ENCODE results near the gene ZFC3H1. TPM values are rescaled to one million over a fixed set of nuclear protein-coding genes. Genes with fewer than 3 reads are reported as not detected.

Gene ZFC3H1
- total and polyA plus RNA-seq, 8 donors = 8.6 to 32.6 (median 18.8) TPM

DNA sequence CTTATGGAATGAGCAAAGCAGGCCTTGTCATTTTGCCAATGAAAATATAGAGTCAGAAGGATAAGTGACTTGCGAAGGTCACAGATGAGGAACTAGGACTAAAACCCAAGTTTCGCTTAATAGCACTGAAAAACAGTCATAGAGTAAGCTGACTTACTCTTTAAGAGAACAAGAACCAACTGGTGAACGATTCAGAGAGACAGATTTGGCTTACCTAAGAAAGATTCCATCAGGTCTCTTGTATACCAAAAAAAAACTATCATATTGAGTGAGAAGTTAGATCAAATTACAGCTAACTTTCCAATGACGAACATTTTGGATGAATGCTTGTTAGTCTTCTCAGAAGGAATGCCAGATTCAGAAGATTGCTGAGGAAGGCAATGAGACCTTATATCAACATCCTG lies 74.2 kb downstream of the ZFC3H1 start:
- ATAC-seq (peak in 3 of 4 donors; percentile 57 to 88 (median 73)), FAIRE-seq (no peak), DNase-seq (no peak)
- Histone ChIP-seq H3K36me3 (no peaks in the 10 kb centered on the region), H3K27ac (no peak overlapping the region), H3K4me3 (no peak overlapping the region), H3K9me3 (no peaks in the 10 kb centered on the region), H3K27me3 (no peaks in the 10 kb centered on the region), H3K4me1 (no peaks in the 10 kb centered on the region)
- intact Hi-C loops (cut with DNase I) = no loop called here
- TF ChIP-seq, protein P1, sequence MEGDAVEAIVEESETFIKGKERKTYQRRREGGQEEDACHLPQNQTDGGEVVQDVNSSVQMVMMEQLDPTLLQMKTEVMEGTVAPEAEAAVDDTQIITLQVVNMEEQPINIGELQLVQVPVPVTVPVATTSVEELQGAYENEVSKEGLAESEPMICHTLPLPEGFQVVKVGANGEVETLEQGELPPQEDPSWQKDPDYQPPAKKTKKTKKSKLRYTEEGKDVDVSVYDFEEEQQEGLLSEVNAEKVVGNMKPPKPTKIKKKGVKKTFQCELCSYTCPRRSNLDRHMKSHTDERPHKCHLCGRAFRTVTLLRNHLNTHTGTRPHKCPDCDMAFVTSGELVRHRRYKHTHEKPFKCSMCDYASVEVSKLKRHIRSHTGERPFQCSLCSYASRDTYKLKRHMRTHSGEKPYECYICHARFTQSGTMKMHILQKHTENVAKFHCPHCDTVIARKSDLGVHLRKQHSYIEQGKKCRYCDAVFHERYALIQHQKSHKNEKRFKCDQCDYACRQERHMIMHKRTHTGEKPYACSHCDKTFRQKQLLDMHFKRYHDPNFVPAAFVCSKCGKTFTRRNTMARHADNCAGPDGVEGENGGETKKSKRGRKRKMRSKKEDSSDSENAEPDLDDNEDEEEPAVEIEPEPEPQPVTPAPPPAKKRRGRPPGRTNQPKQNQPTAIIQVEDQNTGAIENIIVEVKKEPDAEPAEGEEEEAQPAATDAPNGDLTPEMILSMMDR (IDR thresholded peaks at IDR 0.05) = no peak
- 33 to 40% methylated on average over 4 of the region's 4 CpGs for WGBS, 2 donors

DNA sequence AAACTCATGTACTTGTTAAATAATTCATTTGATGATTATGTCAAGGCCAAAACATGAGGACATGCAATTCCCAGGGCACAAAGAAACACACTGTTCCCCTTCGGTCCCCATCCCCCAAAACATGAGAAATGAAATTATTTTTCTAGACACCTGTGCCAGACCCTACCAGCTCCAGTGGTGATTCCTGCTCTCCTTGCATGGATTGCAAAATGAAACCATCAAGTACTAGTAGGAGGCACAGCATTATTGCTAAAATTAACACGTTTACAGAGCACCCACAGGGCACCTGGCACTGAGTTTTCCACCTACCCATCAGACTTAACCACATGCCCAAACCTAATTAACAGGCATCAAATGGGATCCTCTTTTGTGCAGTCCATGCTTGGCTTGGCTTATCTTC lies 76.6 kb downstream of the ZFC3H1 start:
- TF ChIP-seq, protein P1 (IDR thresholded peaks at IDR 0.05) = no peak
- Histone ChIP-seq H3K9me3 (no peaks in the 10 kb centered on the region), H3K4me3 (no peak overlapping the region), H3K4me1 (no peaks in the 10 kb centered on the region), H3K27me3 (no peaks in the 10 kb centered on the region), H3K27ac (no peak overlapping the region), H3K36me3 (no peaks in the 10 kb centered on the region)
- FAIRE-seq = no peak
- intact Hi-C loops (cut with DNase I) = no loop called here
- no peak for DNase-seq
- 67 to 84% methylated on average over 2 of the region's 2 CpGs for WGBS, 2 donors
- no peak for ATAC-seq

DNA sequence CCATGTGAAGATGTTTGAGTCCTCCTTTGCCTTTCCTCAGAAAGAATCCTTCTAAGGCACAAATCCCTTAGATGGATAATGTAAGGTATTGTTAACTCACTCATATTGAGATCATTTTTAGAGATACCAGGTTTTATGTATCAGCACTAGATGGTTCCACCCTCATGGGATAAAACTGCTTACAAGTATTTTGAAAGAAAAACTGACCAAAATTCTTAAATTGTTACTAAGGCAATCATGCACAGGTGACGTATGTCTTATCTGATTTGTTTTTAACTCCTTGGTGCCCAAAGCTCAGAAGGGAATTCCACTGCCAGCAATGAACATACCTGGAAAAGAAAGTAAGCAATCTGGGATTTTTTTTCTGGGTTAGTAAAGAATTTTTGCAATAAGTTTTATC lies 78.4 kb downstream of the ZFC3H1 start:
- TF ChIP-seq, protein P1 (IDR thresholded peaks at IDR 0.05) = no peak

DNA sequence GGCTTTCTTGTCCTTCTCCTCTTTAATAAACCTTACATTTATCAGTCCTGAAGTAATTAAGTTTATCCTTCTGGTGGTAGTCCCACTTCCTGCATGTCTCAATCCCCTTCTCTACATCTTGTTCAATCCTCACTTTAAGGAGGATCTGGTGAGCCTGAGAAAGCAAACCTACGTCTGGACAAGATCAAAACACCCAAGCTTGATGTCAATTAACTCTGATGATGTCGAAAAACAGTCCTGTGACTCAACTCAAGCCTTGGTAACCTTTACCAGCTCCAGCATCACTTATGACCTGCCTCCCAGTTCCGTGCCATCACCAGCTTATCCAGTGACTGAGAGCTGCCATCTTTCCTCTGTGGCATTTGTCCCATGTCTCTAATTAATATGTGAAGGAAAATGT lies 79.3 kb downstream of the ZFC3H1 start:
- no peak for DNase-seq
- no peaks in the 10 kb centered on the region for H3K4me1 ChIP-seq
- no peaks in the 10 kb centered on the region for H3K36me3 ChIP-seq
- no peaks in the 10 kb centered on the region for H3K27me3 ChIP-seq
- TF ChIP-seq, protein P1 (IDR thresholded peaks at IDR 0.05) = no peak
- H3K4me3 ChIP-seq = no peak overlapping the region
- H3K9me3 ChIP-seq = no peaks in the 10 kb centered on the region
- H3K27ac ChIP-seq = no peak overlapping the region
- 71 to 87% methylated on average over 3 of the region's 3 CpGs for WGBS, 2 donors
- intact Hi-C loops (cut with DNase I) = no loop called here
- no peak for ATAC-seq
- no peak for FAIRE-seq

More for the DNA sequence above, 78.4 kb downstream of the ZFC3H1 start:
- FAIRE-seq (no peak), ATAC-seq (no peak), DNase-seq (no peak)
- no peaks in the 10 kb centered on the region for H3K9me3 ChIP-seq
- intact Hi-C loops (cut with DNase I) = no loop called here
- WGBS, 2 donors = 14 to 18% methylated on average over 1 of the region's 1 CpG
- H3K4me3 ChIP-seq = no peak overlapping the region
- no peak overlapping the region for H3K27ac ChIP-seq
- H3K27me3 ChIP-seq = no peaks in the 10 kb centered on the region
- no peaks in the 10 kb centered on the region for H3K4me1 ChIP-seq
- no peaks in the 10 kb centered on the region for H3K36me3 ChIP-seq

DNA sequence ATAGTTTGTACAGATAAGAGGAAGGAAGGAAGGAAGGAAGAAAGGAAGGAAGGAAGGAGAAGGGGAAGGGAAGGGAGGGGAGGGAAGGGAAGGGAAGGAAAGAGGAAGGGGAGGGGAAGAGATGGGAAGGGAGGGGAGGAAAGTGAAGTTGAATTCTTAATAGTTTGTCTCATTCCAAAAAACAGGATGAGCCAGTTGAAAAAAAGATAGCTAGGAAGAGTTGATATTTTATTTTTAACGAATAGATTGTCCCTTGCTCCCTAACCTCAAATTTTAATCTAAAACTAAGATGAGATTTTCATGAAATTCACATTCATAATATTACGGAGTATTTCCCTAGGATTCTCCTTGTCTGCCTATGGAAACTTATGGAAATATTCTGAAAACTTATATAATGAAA lies 80.7 kb downstream of the ZFC3H1 start:
- Histone ChIP-seq H3K4me3 (no peak overlapping the region), H3K4me1 (no peaks in the 10 kb centered on the region), H3K9me3 (no peaks in the 10 kb centered on the region), H3K27ac (no peak overlapping the region), H3K27me3 (no peaks in the 10 kb centered on the region), H3K36me3 (no peaks in the 10 kb centered on the region)
- intact Hi-C loops (cut with DNase I) = no loop called here
- DNase-seq (no peak), ATAC-seq (no peak), FAIRE-seq (no peak)
- TF ChIP-seq, protein P1 (IDR thresholded peaks at IDR 0.05) = no peak
- WGBS, 2 donors = 80 to 87% methylated on average over 2 of the region's 2 CpGs

All from pancreas (tissue), 10 donors.